ENCODE results near the gene GADD45GIP1.
"Not testable (repeated sequence)": the region's sequence is repeated elsewhere in the genome, so short reads cannot be mapped to it uniquely, and the experiment has no call there.

GADD45GIP1 gene

DNA sequence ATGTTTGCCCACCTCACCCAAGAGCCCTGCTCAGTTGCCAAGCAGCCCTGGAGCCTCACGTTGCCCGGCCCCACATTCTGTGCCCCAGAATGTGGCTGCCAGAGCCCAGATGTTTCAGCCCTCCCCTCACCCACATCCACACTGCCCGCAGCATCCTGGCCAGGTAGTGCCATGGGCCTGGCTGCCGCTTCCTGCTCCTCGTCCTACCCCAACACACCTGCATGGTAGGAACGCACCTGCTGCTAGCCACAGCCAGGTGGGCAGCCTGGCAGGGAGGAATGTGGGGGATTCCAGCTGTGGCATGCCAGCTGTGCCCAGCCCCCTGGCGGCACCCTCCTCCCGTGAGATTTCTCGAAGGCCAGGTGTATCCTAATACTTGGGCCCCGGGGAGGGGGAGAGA, 30.8 kb upstream of the GADD45GIP1 start:
- no peak for DNase-seq (ENCODE audit: low read depth)

- no peak for DNase-seq (ENCODE audit: low read depth)
These were observed 30.2 kb upstream of the GADD45GIP1 start for GRCh38 chr19:12987190-12987589.

DNA sequence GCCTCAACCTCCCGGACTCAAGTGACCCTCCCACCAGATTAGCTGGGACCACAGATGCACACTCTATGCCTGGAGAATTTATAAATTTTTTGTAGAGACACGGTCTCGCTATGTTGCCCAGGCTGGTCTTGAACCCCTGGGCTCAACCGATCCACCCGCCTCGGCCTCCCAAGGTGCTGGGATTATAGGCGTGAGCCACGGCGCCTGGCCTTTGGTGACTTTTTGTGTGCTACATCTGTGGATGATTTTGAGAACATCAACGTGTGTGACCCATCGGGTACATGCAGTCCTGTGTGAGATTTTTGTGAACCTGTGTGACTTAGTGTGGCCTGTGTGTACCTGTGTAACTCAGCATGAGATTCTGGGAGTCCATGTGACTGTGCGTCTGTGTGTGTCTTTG, 29.7 kb upstream of the GADD45GIP1 start:
- DNase-seq (ENCODE audit: low read depth) = no peak

GRCh38 chr19:12985049-12985776, 28.2 kb upstream of the GADD45GIP1 start:
- no peak for DNase-seq (ENCODE audit: low read depth)

- no peak for DNase-seq (ENCODE audit: low read depth)
These were observed 27.6 kb upstream of the GADD45GIP1 start for GRCh38 chr19:12984683-12985048.

DNA sequence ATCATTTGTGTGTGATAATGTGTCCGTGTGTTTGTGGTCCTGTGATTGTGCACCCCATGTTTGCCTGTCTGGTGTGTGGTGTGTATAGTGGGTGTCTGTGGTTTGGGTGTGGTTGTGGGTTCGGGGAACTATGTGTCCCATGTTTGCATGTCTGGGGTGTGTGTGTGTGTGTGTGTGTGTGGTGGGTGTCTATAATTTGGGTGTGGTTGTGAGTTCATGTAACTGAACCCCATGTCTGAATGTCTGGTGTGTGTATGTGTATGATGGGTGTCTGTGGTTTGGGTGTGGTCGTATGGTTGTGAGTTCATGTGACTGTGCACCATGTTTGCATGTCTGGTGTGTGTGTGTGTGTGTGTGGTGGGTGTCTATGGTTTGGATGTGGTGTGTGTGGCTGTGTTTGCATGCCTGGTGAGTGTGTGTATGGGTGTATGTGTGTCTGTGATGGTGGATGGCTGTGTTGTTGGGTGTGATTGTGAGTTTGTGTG, 27.2 kb upstream of the GADD45GIP1 start:
- no peak for DNase-seq (ENCODE audit: low read depth)

DNA sequence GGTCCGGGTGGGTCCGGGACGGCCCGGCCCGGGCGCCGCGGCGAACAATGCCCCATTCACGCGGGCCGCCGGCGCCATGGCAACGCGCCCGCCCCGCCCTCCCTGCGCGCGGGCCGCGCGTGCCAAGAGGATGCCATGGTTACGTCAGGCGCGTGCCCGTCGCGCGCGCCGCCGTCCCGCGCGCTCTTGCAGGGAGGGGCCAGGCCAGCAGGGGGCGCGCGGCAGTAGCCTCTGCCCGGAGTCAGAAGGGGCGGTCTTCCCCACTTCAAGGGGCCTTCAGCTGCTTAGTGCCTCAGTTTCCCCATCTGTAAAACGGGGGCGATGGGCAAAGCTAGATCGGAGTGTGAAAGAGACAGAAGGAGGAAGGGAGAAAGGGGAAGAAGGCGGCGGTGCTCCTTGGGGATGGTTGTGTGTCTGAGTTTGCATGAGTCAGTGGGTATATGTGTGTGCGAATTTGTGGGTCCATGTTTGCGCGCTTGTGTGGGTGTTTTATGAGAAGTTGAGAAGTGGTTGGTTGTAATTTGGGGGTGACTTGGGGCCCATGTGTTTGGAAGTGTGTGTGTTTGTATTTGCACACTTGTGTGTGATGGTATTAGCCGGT, 26.6 kb upstream of the GADD45GIP1 start:
- DNase-seq (ENCODE audit: low read depth) = peak; percentile 63

- DNase-seq (ENCODE audit: low read depth) = no peak
These were observed 26.1 kb upstream of the GADD45GIP1 start for GRCh38 chr19:12983091-12983490.

DNA sequence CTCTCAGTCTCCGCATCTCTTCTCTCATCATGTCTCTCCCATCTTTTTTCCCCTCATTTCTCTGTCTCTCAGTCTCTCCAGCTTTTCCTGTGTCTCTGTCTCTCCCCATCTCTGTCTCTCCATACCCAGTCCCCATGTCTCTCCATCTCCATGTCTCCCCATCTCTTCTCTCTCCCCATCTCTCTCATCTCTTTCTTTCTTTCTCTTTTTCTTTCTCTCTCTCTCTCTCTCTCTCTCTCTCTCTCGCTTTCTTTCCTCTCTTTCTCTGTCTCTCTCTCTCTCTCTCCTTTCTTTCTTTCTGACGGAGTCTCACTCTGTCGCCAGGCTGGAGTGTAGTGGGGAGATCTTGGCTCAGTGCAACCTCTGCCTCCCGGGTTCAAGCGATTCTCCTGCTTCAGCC, 25.6 kb upstream of the GADD45GIP1 start:
- DNase-seq (ENCODE audit: low read depth) = no peak

DNA sequence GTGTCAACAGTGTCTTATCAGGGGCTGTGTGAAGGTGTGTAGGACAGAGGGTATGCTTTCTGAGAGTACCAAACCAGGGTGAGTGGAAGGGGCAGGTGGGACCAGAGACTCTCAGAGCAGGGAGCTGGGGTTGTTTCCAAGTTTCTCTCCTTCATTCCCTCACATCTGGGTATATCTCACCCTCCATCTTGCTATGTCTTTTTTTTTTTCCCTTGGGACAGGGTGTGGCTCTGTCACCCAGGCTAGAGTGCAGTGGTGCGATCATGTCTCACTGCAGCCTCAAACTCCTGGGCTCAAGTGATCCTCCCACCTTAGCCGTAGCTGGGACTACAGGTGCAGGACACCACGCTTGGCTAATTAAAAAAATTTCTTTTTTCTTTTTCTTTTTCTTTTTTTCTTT, 23.0 kb upstream of the GADD45GIP1 start:
- no peak for DNase-seq (ENCODE audit: low read depth)

DNA sequence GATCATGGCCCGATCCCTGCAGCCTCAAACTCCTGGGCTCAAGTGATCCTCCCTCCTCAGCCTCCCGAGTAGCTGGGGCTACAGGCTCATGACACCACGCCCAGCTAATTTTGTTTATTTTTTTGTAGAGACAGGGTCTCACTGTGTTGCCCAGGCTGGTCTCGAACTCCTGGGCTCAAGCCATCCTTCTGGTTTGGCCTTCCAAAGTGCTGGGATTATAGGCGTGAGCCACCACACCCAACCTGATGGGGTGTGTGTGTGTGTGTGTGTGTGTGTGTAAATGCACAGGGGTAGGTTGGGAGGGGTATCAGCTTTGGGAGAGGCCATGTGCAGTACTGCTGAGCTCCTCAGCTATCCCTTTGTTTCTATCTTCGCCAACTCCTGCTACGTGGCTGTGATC, 19.1 kb upstream of the GADD45GIP1 start:
- DNase-seq (ENCODE audit: low read depth) = not testable (repeated sequence)

DNA sequence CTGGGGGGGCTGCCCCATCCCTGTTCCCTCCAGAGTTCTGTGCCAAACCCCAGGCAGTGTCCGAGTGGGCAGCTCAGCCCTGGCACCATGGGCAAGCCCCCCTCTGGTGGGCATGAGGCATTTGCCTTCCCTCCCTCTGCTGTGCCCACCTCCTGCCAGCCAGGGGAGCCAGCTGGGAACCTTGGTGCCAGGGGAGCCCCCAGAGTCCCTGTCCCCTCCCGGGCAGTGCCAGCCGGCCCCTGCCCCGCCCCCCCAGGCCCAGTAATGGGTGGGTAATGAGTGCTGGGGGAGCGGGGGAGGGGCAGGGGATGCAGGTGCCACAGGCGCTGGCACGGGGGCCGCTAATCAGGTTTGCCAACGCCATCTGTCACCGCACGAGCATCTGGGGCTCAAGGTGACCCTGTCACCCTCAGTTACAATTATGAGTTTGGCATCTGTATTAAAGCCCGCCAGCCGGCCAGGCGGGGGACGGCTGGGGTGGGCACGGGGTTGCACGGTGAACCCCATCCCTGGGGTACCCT, 18.3 kb upstream of the GADD45GIP1 start:
- no peak for DNase-seq (ENCODE audit: low read depth)

GRCh38 chr19:12974301-12975220, 17.5 kb upstream of the GADD45GIP1 start:
- no peak for DNase-seq (ENCODE audit: low read depth)

GRCh38 chr19:12973236-12973635, 16.2 kb upstream of the GADD45GIP1 start:
- no peak for DNase-seq (ENCODE audit: low read depth)

- no peak for DNase-seq (ENCODE audit: low read depth)
These were observed 13.2 kb upstream of the GADD45GIP1 start for GRCh38 chr19:12970070-12970820.

GRCh38 chr19:12969292-12969988, 12.4 kb upstream of the GADD45GIP1 start, which contains the start of gene DAND5:
Gene DAND5, plus strand, starts transcription at chr19:12969576. Its CDS starts 85 bp downstream, at chr19:12969661.
- DNase-seq (ENCODE audit: low read depth) = no peak

- no peak for DNase-seq (ENCODE audit: low read depth)
These were observed 10.9 kb upstream of the GADD45GIP1 start for GRCh38 chr19:12967907-12968306.

DNA sequence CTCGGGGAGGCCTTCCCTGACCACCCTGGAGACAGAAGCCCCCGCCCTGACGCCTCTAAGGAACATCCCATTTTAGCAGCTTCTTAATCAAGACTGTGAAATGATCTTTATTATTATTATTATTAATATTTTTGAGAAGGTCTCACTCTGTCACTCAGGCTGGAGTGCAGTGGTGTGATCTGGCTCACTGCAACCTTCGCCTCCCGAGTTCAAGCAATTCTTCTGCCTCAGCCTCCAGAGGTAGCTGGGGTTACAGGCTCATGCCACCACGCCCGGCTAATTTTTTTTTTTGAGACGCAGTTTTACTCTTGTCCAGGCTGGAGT, 8.8 kb upstream of the GADD45GIP1 start:
- DNase-seq (ENCODE audit: low read depth) = no peak

GRCh38 chr19:12965017-12965811, 8.2 kb upstream of the GADD45GIP1 start:
- peak; percentile 70 for DNase-seq (ENCODE audit: low read depth)

- no peak for DNase-seq (ENCODE audit: low read depth)
These were observed 2.5 kb upstream of the GADD45GIP1 start for GRCh38 chr19:12959481-12959880.
